Lower lobe of right lung (tissue), 2 donors: ENCODE data around the gene MORN1. TPM values are rescaled to one million over a fixed set of nuclear protein-coding genes. Genes with fewer than 3 reads are reported as not detected.
A peak's percentile ranks its signal among the peaks of the same experiment; 100 is the strongest.

ENCODE experiments used
- ATAC-seq, 2 donors: fragments of 200-7000 bp; cut with Tn5 transposase; one replicate each; pipeline ENCODE4 v1.9.1; 2020 to 2022; ENCODE audit warnings: mild to moderate bottlenecking in 2 of 2, moderate library complexity in 2 of 2
- DNase-seq: peaks from one replicate; pipeline ENCODE4 v3.0.0-alpha.2; 2020
- H3K27ac ChIP-seq: fragments of 200-600 bp; one replicate; pipeline ENCODE4 v1.8.0; 2022
- H3K27me3 ChIP-seq: fragments of 200-600 bp; one replicate; pipeline ENCODE4 v1.8.0; 2022; ENCODE audit warnings: low read depth
- H3K36me3 ChIP-seq: fragments of 200-600 bp; one replicate; pipeline ENCODE4 v1.8.0; 2022; ENCODE audit warnings: mild to moderate bottlenecking
- H3K4me1 ChIP-seq: fragments of 200-600 bp; one replicate; pipeline ENCODE4 v1.8.0; 2022
- H3K4me3 ChIP-seq: fragments of 200-600 bp; one replicate; pipeline ENCODE4 v1.8.0; 2022; ENCODE audit warnings: mild to moderate bottlenecking
- H3K9me3 ChIP-seq: fragments of 200-600 bp; one replicate; pipeline ENCODE4 v1.8.0; 2022
- intact Hi-C: fragments of 100-400 bp; cut with DNase I; formaldehyde crosslinking; loops from one replicate; pipeline ENCODE4 v1.11.0; 2022
- total RNA-seq: library from RNA; stranded (reverse); fragmentation: NEBNext Ultra II Directional; extraction: Animal tissue kit (Norgen Biotek cat#: 25700); gene quantifications from one replicate; pipeline ENCODE4 v1.2.1, GENCODE V29; 2021
- TF ChIP-seq, protein P1 (sequence below): fragments of 200-600 bp; IDR thresholded peaks from one replicate; pipeline ENCODE4 v1.8.0; 2022; ENCODE audit warnings: antibody characterized with exemption, mild to moderate bottlenecking
- donor health status: DM: no; HTN: yes; CAD: no; lungs with severe emphysema.

Gene MORN1
- total RNA-seq, 1 donor from 2014 or later = 13.4 TPM

DNA sequence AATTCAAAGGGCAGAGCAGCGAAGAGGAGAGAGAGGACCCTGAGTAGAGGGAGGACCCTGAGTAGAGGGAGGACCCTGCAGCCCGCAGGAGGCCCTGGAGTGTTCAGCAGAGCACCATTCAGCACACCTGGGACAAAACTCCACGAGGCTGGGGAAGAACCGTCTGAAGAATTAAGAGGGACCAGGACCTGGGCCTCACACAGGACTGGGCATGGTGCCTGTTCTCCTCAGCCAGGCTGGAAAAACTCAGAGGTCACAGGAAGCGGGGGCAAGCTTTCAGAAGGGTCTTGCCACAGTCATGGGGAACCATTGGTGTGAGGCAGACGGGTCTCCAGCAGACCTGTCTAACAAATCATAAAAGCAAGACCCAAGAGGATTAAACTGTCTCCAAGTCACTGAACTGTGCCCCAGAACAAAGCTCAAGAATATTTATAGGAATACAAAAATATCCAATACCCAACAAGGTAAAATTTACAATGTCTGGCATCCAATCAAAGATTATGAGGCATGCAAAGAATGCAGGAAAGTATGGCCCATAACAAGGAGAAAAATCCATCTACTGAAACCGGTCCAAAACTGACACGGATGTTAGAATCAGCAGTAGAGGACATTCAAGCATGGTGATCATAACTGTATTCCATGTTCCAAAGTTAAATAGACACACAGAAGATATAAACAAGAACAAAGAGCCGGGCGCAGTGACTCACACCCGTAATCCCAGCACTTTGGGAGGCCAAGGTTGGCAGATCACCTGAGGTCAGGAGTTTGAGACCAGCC is 30.6 kb downstream of the MORN1 start:
- DNase-seq = peak; percentile 22

DNA sequence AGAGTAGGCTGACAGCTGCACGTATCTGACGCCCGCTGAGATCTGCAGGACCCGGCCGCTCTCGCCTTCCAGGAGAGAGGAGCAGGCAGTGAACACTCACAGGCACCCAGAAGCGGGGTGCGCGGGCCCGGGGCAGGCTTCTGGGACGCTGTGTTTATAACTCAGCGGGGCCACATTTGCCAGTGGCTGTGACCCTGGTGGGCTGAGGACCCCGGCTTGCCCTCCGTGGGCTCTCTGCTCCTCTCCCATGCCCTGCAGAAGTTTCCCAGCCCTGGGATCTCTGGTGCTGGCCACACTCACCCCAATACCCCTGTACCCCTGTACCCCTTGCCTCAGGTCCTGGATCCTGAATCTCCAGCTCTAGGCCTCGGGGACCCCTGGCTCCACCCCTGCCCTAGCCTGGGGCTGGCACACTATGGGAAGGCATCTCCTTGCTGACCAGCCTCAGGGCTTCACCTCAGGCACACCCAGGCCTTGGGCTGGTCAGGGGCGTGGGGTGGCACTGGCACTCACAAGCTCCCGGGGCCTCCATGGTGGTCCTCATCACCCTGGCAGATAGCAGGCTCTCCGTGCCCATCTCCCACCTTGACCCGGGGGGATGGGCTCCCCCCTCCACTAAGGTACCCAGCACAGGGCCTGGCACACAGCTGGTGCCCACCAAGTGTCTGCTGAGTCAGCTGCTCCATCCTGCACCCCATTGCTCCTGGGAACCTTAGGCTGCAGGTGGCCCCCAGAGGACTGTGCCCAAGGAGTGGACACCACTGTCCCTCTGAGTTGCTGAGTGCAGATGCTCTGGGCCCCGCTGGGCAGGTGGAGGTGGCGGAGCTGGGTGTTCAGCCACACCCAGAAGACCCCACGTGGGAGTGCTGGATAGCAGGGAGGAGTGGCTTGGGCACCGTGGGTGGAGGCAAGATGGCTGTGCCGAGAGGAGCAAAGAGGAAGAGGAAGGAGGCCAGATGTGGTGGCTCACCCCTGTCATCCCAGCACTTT is 32.4 kb downstream of the MORN1 start:
- TF ChIP-seq, protein P1, sequence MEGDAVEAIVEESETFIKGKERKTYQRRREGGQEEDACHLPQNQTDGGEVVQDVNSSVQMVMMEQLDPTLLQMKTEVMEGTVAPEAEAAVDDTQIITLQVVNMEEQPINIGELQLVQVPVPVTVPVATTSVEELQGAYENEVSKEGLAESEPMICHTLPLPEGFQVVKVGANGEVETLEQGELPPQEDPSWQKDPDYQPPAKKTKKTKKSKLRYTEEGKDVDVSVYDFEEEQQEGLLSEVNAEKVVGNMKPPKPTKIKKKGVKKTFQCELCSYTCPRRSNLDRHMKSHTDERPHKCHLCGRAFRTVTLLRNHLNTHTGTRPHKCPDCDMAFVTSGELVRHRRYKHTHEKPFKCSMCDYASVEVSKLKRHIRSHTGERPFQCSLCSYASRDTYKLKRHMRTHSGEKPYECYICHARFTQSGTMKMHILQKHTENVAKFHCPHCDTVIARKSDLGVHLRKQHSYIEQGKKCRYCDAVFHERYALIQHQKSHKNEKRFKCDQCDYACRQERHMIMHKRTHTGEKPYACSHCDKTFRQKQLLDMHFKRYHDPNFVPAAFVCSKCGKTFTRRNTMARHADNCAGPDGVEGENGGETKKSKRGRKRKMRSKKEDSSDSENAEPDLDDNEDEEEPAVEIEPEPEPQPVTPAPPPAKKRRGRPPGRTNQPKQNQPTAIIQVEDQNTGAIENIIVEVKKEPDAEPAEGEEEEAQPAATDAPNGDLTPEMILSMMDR = no peak
- H3K27ac ChIP-seq = no peak overlapping the region
- no peaks in the 10 kb centered on the region for H3K36me3 ChIP-seq
- intact Hi-C loops = no loop called here
- no peaks in the 10 kb centered on the region for H3K4me1 ChIP-seq
- no peaks in the 10 kb centered on the region for H3K9me3 ChIP-seq
- ATAC-seq (peak in 1 of 2 donors; percentile 13), DNase-seq (peak; percentile 28)
- no peak overlapping the region for H3K4me3 ChIP-seq
- no peaks in the 10 kb centered on the region for H3K27me3 ChIP-seq

More for the DNA sequence above, 30.6 kb downstream of the MORN1 start:
- no peaks in the 10 kb centered on the region for H3K9me3 ChIP-seq
- no peaks in the 10 kb centered on the region for H3K27me3 ChIP-seq
- no peak overlapping the region for H3K27ac ChIP-seq
- intact Hi-C loops = no loop called here
- no peak for ATAC-seq
- TF ChIP-seq, protein P1 = no peak
- H3K36me3 ChIP-seq = no peaks in the 10 kb centered on the region
- no peaks in the 10 kb centered on the region for H3K4me1 ChIP-seq
- H3K4me3 ChIP-seq = no peak overlapping the region

DNA sequence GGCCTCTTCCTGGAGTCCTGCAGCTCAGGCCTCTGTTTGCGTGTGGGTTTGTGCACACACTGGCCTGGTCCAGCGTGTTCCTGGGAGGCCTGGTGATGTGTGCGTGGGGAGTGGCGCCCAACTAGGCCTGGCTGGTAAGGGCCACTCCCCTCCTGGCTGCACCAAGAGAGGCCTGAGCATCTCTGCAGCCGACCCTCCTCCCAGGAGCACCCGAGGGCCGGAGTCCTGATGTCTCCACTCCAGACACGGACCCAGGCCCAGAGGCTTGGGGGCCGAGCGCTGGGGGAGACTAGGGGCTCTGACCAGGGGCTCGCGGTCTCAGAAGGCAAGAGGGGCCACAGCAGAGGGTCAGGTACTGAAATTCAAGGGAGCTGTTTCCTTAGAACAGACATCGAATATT is 33.3 kb downstream of the MORN1 start:
- intact Hi-C loops = no loop called here
- Histone ChIP-seq H3K27me3 (no peaks in the 10 kb centered on the region), H3K27ac (no peak overlapping the region), H3K4me3 (no peak overlapping the region), H3K9me3 (no peaks in the 10 kb centered on the region), H3K36me3 (no peaks in the 10 kb centered on the region), H3K4me1 (no peaks in the 10 kb centered on the region)
- ATAC-seq (no peak), DNase-seq (no peak)
- TF ChIP-seq, protein P1 = no peak

DNA sequence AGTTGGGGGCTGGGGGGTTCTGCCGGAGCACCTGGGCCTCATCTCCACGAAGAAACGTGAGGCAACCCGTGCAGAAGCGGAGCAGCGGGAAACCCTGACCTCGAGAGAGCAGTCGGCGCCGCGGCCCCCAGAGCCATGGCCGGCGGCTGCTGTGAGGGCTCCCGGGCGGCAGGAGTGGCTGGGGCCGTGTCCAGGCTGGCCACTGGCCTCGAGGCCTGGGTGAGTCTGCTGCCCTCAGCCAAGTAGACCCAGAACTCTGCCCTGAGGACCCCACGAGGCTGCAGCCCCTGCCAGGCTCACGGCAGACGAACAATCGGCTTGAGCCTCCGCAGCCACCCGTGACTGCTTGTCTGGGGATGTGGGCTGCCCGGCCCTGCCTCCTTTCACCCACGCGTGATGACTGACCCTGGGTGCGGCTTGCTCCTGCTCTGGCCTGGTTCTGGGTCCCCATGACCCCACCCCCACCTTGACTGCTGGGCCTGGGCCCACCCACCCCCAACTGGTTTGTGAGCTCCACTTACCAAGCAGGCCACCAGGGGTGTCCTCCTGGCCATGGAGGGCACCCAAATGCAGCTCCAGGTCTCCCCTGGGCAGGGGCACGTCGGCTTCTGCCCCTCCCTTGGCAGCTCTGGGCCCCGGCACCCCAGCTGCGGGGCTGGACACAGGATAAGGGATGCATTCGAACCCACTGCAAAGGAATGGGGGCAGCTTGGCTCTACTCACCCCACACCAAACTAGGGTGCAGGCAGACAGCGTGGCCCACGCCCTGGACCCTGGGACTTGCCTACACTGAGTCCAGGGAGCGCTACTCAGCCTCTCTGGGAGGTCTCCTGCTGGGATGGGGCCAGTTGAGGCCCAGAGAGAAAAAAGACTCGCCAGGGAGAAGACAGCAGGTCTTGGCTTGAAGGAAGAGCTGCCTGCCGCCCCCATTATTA is 34.2 kb downstream of the MORN1 start:
- intact Hi-C loops = no loop called here
- H3K27ac ChIP-seq = no peak overlapping the region
- H3K4me3 ChIP-seq = no peak overlapping the region
- DNase-seq (peak; percentile 37), ATAC-seq (no peak)
- TF ChIP-seq, protein P1 = no peak
- no peaks in the 10 kb centered on the region for H3K36me3 ChIP-seq
- no peaks in the 10 kb centered on the region for H3K9me3 ChIP-seq
- H3K27me3 ChIP-seq = no peaks in the 10 kb centered on the region
- no peaks in the 10 kb centered on the region for H3K4me1 ChIP-seq

DNA sequence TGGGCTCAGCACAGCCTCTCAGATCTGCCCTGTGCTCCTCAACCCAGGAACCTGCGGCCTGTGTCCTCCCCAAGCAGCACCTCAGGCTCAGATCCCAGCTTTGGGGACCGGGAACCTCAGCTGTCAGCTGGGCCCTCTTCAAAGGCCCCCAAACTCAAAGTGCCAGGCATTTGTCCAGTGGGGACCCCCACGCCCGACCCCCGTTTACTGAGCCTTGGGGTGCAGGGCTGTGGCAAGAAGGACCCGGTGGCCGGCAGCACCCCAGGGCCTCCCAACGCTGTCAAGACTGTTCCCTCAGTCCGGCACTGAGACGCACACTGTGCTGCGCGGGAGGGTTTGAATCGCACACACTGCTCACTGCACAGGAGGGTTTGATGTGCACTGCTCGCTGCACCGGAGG is 35.0 kb downstream of the MORN1 start:
- ATAC-seq = no peak
- no peaks in the 10 kb centered on the region for H3K4me1 ChIP-seq
- TF ChIP-seq, protein P1 = no peak
- H3K4me3 ChIP-seq = no peak overlapping the region
- peak; percentile 23 for DNase-seq
- no peaks in the 10 kb centered on the region for H3K27me3 ChIP-seq
- no peaks in the 10 kb centered on the region for H3K36me3 ChIP-seq
- H3K27ac ChIP-seq = no peak overlapping the region
- no peaks in the 10 kb centered on the region for H3K9me3 ChIP-seq
- intact Hi-C loops = no loop called here
